GM12891 (cell line): ENCODE measurements around the gene INTS6L.
"Not testable (repeated sequence)": the region's sequence is repeated elsewhere in the genome, so short reads cannot be mapped to it uniquely, and the experiment has no call there.

Source experiments
- DNase-seq: peaks from one replicate; pipeline ENCODE4 v3.0.0; 2011; ENCODE audit warnings: low spot score; ENCODE audit not compliant: insufficient read length
- FAIRE-seq: peaks from 2 replicates; lab custom pipeline; 2011; peaks lifted over from hg19 to GRCh38; lab: Jason Lieb, UNC
- PAX5 ChIP-seq: IDR thresholded peaks from 2 replicates; pipeline ENCODE4 v1.6.1; 2011; ENCODE audit warnings: low read length, moderate library complexity, mild to moderate bottlenecking; ENCODE audit not compliant: insufficient read depth, severe bottlenecking
- POLR2A ChIP-seq: IDR thresholded peaks from 2 replicates; pipeline ENCODE4 v1.6.1; 2011; ENCODE audit warnings: low read depth, low read length, control low read depth
- POLR2AphosphoS5 ChIP-seq: IDR thresholded peaks from 2 replicates; pipeline ENCODE4 v1.6.1; 2011; ENCODE audit warnings: low read depth, low read length, control low read depth
- POU2F2 ChIP-seq: IDR thresholded peaks from 2 replicates; pipeline ENCODE4 v1.6.1; 2011; ENCODE audit warnings: low read depth, mild to moderate bottlenecking, control low read depth, low read length, moderate library complexity
- SPI1 ChIP-seq: IDR thresholded peaks from 2 replicates; pipeline ENCODE4 v1.6.1; 2011; ENCODE audit warnings: low read depth, low read length, control low read depth
- TAF1 ChIP-seq: IDR thresholded peaks from 2 replicates; pipeline ENCODE4 v1.6.1; 2011; ENCODE audit warnings: low read depth, low read length, control low read depth

INTS6L gene

GRCh38 chrX:135543172-135543571 is 22.7 kb downstream of the INTS6L start:
- FAIRE-seq: no peak

DNA sequence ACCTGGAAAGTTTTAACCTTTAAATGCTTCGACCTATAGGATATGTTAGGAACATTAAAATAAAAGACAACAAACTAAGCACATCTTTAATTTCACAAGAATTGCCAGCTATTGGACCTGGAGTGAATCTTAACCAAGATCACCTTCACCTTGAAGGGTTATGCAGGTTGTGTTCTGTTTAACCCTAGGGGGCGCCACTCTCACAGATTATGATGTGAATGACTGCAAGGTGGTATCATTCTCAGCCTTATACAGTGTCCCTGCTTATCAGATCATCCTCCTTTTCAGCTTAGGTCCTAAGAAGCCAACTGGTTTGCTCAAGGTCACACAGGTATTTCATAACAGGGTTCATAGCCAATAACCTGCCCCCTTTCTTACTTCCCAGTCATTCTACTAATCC is 23.5 kb downstream of the INTS6L start:
- DNase-seq (no peak), FAIRE-seq (no peak)
- no peak for TF ChIP-seq POLR2AphosphoS5
- TF ChIP-seq PAX5: no peak
- TF ChIP-seq TAF1: no peak
- TF ChIP-seq SPI1: no peak
- TF ChIP-seq POLR2A: no peak
- no peak for TF ChIP-seq POU2F2

More at GRCh38 chrX:135543172-135543571, 22.7 kb downstream of the INTS6L start:
- no peak for DNase-seq
- TF ChIP-seq POLR2AphosphoS5: no peak

GRCh38 chrX:135544338-135544948 is 24.0 kb downstream of the INTS6L start:
- TF ChIP-seq POLR2A (no peak), SPI1 (no peak), POLR2AphosphoS5 (no peak), PAX5 (no peak), TAF1 (no peak), POU2F2 (no peak)
- FAIRE-seq (peak; percentile 99), DNase-seq (no peak)

DNA sequence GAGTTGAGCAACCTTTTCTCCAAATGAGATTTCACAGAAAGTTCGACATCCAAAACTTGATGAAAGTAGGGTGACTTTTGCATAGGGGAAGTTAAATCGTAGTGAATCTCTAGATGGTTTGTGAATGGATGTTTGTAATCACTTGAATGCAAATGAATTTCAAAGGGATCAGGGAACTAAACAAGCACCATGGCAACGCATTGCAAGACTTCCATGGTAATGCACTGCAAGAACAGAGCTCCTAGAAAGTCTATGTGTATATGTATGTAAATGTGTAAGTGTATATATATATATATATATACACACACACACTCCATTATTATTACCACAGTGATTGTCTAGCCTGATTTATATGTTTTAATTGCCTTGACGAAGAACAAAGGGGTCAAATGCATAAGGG is 27.3 kb downstream of the INTS6L start:
- DNase-seq (no peak), FAIRE-seq (peak; percentile 66)
- TF ChIP-seq POU2F2 (no peak), SPI1 (no peak), PAX5 (no peak), POLR2A (no peak), POLR2AphosphoS5 (no peak), TAF1 (no peak)

DNA sequence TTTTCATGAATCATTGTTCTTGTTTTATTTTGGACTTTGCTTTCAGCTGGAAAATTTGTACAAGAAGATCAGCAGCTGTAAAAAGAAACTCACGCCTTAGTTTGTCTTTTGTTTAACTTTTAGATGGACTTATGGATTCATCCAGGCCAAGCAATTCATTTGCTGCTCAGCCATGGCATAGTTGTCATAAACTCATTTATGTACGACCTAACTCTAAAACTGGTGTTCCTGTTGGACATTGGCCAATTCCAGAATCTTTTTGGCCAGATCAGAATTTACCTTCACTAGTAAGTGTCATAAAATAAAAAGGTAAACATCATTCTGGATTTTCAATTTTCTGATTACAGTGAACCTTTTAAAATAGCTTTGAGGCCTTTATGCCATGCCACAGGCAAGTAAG is 29.1 kb downstream of the INTS6L start:
- TF ChIP-seq POLR2A: no peak
- TF ChIP-seq PAX5: no peak
- no peak for TF ChIP-seq SPI1
- TF ChIP-seq TAF1: no peak
- TF ChIP-seq POLR2AphosphoS5: no peak
- DNase-seq (no peak), FAIRE-seq (no peak)

- no peak for TF ChIP-seq POU2F2
- TF ChIP-seq POLR2AphosphoS5: no peak
- no peak for DNase-seq
- FAIRE-seq: peak; percentile 85
These were observed 35.6 kb downstream of the INTS6L start for GRCh38 chrX:135556055-135556454.

GRCh38 chrX:135557344-135557743 is 36.9 kb downstream of the INTS6L start:
- no peak for FAIRE-seq
- TF ChIP-seq POLR2AphosphoS5 (no peak), SPI1 (no peak), POLR2A (no peak), TAF1 (no peak), PAX5 (no peak), POU2F2 (no peak)

DNA sequence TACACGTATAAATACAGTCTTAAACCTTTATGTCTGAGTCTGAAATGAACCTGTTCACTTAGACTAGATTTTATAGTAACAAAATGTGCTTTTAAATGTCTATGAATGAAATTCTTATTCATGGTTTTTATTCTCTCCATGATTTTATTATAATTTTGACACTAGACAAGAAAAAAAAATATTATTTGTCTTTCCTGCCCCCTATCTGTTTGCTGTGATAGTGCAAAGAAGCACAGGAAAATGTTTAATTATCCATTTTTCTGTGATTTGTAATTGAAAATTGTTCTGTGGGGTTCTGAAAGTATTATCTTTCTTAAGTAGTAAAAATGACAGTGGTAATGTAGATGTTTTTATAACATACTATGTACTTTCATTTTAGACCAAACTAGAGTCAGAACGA is 52.0 kb downstream of the INTS6L start:
- DNase-seq: no peak
- FAIRE-seq: no peak
- no peak for TF ChIP-seq POLR2A
- TF ChIP-seq SPI1: no peak
- TF ChIP-seq POLR2AphosphoS5: no peak
- TF ChIP-seq TAF1: no peak
- no peak for TF ChIP-seq POU2F2
- no peak for TF ChIP-seq PAX5

More at GRCh38 chrX:135557344-135557743, 36.9 kb downstream of the INTS6L start:
- no peak for DNase-seq

- no peak for TF ChIP-seq POLR2AphosphoS5
- TF ChIP-seq POLR2A: no peak
- no peak for TF ChIP-seq PAX5
- no peak for TF ChIP-seq POU2F2
- no peak for TF ChIP-seq TAF1
- no peak for TF ChIP-seq SPI1
- DNase-seq (no peak), FAIRE-seq (no peak)
These were observed 61.0 kb downstream of the INTS6L start for GRCh38 chrX:135581496-135581895.

- no peak for TF ChIP-seq POLR2A
- no peak for TF ChIP-seq TAF1
- no peak for TF ChIP-seq POLR2AphosphoS5
- no peak for TF ChIP-seq POU2F2
- TF ChIP-seq SPI1: no peak
- TF ChIP-seq PAX5: no peak
- no peak for FAIRE-seq
- no peak for DNase-seq
These were observed 64.7 kb downstream of the INTS6L start for GRCh38 chrX:135585153-135585552.

- TF ChIP-seq PAX5: no peak
- no peak for TF ChIP-seq POU2F2
- no peak for TF ChIP-seq SPI1
- TF ChIP-seq POLR2AphosphoS5: no peak
- no peak for TF ChIP-seq POLR2A
- no peak for TF ChIP-seq TAF1
- no peak for DNase-seq
- no peak for FAIRE-seq
These were observed 71.4 kb downstream of the INTS6L start for GRCh38 chrX:135591871-135592270.

GRCh38 chrX:135594049-135594448 is 73.6 kb downstream of the INTS6L start:
- peak; percentile 83 for FAIRE-seq

DNA sequence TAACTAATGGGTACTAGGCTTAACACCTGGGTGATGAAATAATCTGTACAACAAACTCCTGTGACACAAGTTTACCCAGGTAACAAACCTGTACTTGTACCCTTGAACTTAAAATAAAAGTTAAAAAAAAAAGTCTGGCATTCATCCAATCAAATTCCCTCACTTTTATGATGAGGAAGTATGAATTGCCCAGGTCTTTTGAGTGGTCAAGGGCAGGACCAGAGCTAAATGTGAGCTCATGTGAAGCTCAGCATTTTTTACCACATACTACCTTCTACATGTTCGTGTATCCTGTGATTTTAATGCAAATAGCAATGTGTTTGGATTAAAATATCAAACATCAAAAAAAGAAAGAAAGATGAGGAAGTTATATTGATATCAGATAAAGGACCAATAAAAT is 74.0 kb downstream of the INTS6L start:
- FAIRE-seq, DNase-seq: not testable (repeated sequence)

More at GRCh38 chrX:135594049-135594448, 73.6 kb downstream of the INTS6L start:
- DNase-seq: not testable (repeated sequence)
